Activated CD8-positive, alpha-beta memory T cell treated with anti-CD3 and anti-CD28 coated beads for 36 hours (primary cell): ENCODE measurements around the gene GPR176. TPM values are rescaled to one million over a fixed set of nuclear protein-coding genes. Genes with fewer than 3 reads are reported as not detected.

ENCODE experiments used
- CTCF ChIA-PET: fragments of 350-600 bp; sonication (Branson Sonifier 250); formaldehyde crosslinking; loops from one replicate; lab custom pipeline; 2021; ENCODE audit warnings: antibody characterized with exemption; lab: Charles Lee
- POLR2A ChIA-PET: fragments of 350-600 bp; sonication (Branson Sonifier 250); formaldehyde crosslinking; loops from one replicate; lab custom pipeline; 2021; ENCODE audit warnings: antibody characterized with exemption; lab: Charles Lee
- total RNA-seq, 2 experiments: library from RNA; stranded (reverse); gene quantifications; one replicate each; pipeline ENCODE4 v1.2.3, GENCODE V29; 2021

Gene GPR176
- total RNA-seq, 2 experiments from 2014 or later = 0.06 to 0.11 TPM

- ChIA-PET CTCF (no interaction called here), POLR2A (no interaction called here)
Observed at GRCh38 chr15:39781147-39781966, 138.7 kb downstream of the GPR176 start.

- ChIA-PET CTCF (no interaction called here), POLR2A (no interaction called here)
Observed at GRCh38 chr15:39778021-39778420, 142.0 kb downstream of the GPR176 start.

GRCh38 chr15:39777496-39777895 is 142.6 kb downstream of the GPR176 start:
- ChIA-PET POLR2A (no interaction called here), CTCF (no interaction called here)

GRCh38 chr15:39776068-39776467 is 144.0 kb downstream of the GPR176 start:
- ChIA-PET POLR2A (no interaction called here), CTCF (no interaction called here)

- POLR2A ChIA-PET = no interaction called here
Observed at GRCh38 chr15:39774688-39775267, 145.3 kb downstream of the GPR176 start.

GRCh38 chr15:39770748-39771689 is 149.0 kb downstream of the GPR176 start:
- ChIA-PET POLR2A (no interaction called here), CTCF (no interaction called here)

More at GRCh38 chr15:39774688-39775267, 145.3 kb downstream of the GPR176 start:
- CTCF ChIA-PET = no interaction called here

GRCh38 chr15:39767921-39768320 is 152.1 kb downstream of the GPR176 start:
- CTCF ChIA-PET = no interaction called here

GRCh38 chr15:39761006-39761405 is 159.1 kb downstream of the GPR176 start:
- CTCF ChIA-PET = no interaction called here
- POLR2A ChIA-PET = no interaction called here

More at GRCh38 chr15:39767921-39768320, 152.1 kb downstream of the GPR176 start:
- POLR2A ChIA-PET = no interaction called here

- POLR2A ChIA-PET = no interaction called here
Observed at GRCh38 chr15:39756806-39757522, 163.1 kb downstream of the GPR176 start.

GRCh38 chr15:39752991-39753390 is 167.1 kb downstream of the GPR176 start:
- CTCF ChIA-PET = no interaction called here

More at GRCh38 chr15:39756806-39757522, 163.1 kb downstream of the GPR176 start:
- CTCF ChIA-PET = interaction anchor here (0.7 to 2.3 kb wide), 11 partner anchors 12 to 411 kb away, joined by 3 to 12 read pairs (median 3); partner anchors contain the start of genes FSIP1 and THBS1

GRCh38 chr15:39752246-39752645 is 167.8 kb downstream of the GPR176 start:
- POLR2A ChIA-PET = no interaction called here
- CTCF ChIA-PET = no interaction called here

More at GRCh38 chr15:39752991-39753390, 167.1 kb downstream of the GPR176 start:
- POLR2A ChIA-PET = no interaction called here

Other genes with a start within 250 kb of the GPR176 start
- gene FSIP1, start 137.4 kb downstream of the GPR176 start, total RNA-seq = under 1 TPM; 0.51 to 0.61 TPM
- 10 to 100 TPM; 24.5 to 25.1 TPM for gene EIF2AK4, start 13.8 kb upstream of the GPR176 start, total RNA-seq
- gene SRP14, start 118.9 kb upstream of the GPR176 start, total RNA-seq = 100 to 1,000 TPM; 195 to 206 TPM
- gene BMF, start 188.6 kb upstream of the GPR176 start, total RNA-seq = 1 to 10 TPM; 7.7 to 8.4 TPM
- 10 to 100 TPM; 57.1 to 65.4 TPM for gene BUB1B, start 240.8 kb upstream of the GPR176 start, total RNA-seq